Subcutaneous abdominal adipose tissue (tissue), 5 donors: ENCODE data around the gene MRPS5.
A peak's percentile ranks its signal among the peaks of the same experiment; 100 is the strongest.

Experiments used
- H3K27ac ChIP-seq: one replicate; pipeline ENCODE4 v1.7.0; 2013; ENCODE audit warnings: low read depth, mild to moderate bottlenecking, inconsistent platforms, low read length, moderate library complexity
- H3K27me3 ChIP-seq, 5 donors: one replicate each; pipeline ENCODE4 v1.7.0; 2013; ENCODE audit warnings: low read length in 5 of 5, inconsistent platforms in 1 of 5; ENCODE audit not compliant: control insufficient read depth in 5 of 5, insufficient read depth in 4 of 5
- H3K36me3 ChIP-seq, 5 donors: one replicate each; pipeline ENCODE4 v1.7.0; 2013; ENCODE audit warnings: low read length in 5 of 5; ENCODE audit not compliant: control insufficient read depth in 5 of 5, insufficient read depth in 5 of 5
- H3K4me1 ChIP-seq, 5 donors: one replicate each; pipeline ENCODE4 v1.7.0; 2013; ENCODE audit warnings: low read length in 5 of 5, mild to moderate bottlenecking in 3 of 5, moderate library complexity in 1 of 5; ENCODE audit not compliant: control insufficient read depth in 5 of 5, insufficient read depth in 5 of 5
- H3K4me3 ChIP-seq, 5 donors: one replicate each; pipeline ENCODE4 v1.7.0; 2013; ENCODE audit warnings: low read length in 5 of 5, low read depth in 1 of 5
- H3K9ac ChIP-seq, 5 donors: one replicate each; pipeline ENCODE4 v1.7.0; 2013; ENCODE audit warnings: low read length in 5 of 5, mild to moderate bottlenecking in 4 of 5, moderate library complexity in 3 of 5
- H3K9me3 ChIP-seq, 5 donors: one replicate each; pipeline ENCODE4 v1.7.0; 2013; ENCODE audit warnings: low read length in 5 of 5; ENCODE audit not compliant: control insufficient read depth in 5 of 5
- donor health status: healthy.
- donor health status: healthy.
- donor health status: healthy.
- donor health status: healthy.
- donor health status: healthy.

Gene MRPS5

DNA sequence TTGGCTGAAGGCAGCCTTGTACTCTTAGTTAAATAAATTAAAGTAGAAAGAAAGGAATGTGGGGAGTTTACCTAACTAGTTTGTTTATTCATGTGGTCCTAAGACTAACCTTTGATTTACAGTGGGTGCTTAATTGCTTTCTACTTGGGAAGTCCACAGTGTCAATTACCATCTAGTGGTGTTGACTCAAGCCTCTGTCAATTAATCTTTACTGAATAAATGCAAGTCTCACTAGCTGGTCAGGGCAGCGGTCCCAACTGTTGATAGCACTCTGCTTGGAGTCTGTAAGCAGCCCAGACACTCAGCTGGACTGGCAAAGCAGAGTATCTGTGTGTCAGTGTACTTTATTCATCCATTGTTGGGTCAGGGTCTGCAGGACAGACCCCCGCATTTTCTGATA lies 22.2 kb upstream of the MRPS5 start:
- peaks cover 0 to 30% (median 12%) of the 10 kb centered on the region in 5 donors for H3K36me3 ChIP-seq
- peaks cover 39 to 89% (median 79%) of the 10 kb centered on the region in 5 donors for H3K9me3 ChIP-seq
- no peaks in the 10 kb centered on the region for H3K27me3 ChIP-seq
- no peak overlapping the region for H3K27ac ChIP-seq
- H3K4me1 ChIP-seq = no peaks in the 10 kb centered on the region
- H3K9ac ChIP-seq = no peak overlapping the region
- peak overlapping the region in 1 of 5 donors; percentile 29 for H3K4me3 ChIP-seq

DNA sequence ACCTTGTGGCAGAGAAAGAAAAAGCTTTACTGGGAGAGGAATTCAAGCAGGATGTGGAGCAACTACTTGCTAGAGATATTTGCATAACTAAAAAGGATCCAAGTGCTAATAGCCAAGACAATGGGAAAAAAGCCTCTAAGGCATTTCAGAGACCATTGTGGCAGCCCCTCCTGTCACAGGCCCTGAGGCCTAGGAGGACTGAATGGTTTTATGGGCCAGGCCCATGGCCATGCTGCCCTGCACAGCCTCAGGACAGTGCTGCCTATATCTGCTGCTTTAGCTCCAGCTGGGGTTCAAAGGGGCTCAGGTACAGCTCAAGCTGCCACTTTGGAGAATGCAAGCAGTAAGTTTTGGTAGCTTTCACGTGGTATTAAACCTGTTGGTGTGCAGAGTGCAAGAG lies 17.1 kb upstream of the MRPS5 start:
- Histone ChIP-seq H3K36me3 (peaks cover 0 to 16% (median 0%) of the 10 kb centered on the region in 5 donors), H3K9me3 (peaks cover 8 to 53% (median 41%) of the 10 kb centered on the region in 5 donors), H3K4me3 (peak overlapping the region in 1 of 5 donors; percentile 16)

DNA sequence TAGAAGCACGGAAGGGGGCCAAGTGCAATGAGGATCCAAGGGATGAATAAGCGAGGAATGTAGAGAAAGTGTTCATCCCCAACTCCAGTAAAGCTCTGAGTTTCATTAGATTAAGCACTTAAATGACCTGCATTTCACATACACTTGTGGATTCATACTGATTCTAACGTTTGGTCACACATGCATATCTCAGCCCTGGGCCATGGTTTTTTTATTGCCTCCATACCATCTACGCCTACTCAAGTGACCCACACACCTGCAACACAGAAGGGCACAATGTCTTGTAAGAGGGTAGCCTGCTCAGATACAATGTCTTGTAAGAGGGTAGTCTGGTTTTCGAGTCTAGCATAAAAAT lies 566 bp upstream of the MRPS5 start:
- Histone ChIP-seq H3K9ac (peak overlapping the region in 4 of 5 donors; percentile 69 to 98 (median 86)), H3K36me3 (peaks cover 0 to 6% (median 0%) of the 10 kb centered on the region in 5 donors), H3K4me1 (peaks cover 3 to 33% (median 26%) of the 10 kb centered on the region in 5 donors), H3K4me3 (peak overlapping the region; percentile 82 to 99 (median 91)), H3K27me3 (no peaks in the 10 kb centered on the region), H3K9me3 (no peaks in the 10 kb centered on the region), H3K27ac (peak overlapping the region; percentile 85)

More for the DNA sequence above, 17.1 kb upstream of the MRPS5 start:
- Histone ChIP-seq H3K27ac (no peak overlapping the region), H3K4me1 (no peaks in the 10 kb centered on the region), H3K9ac (no peak overlapping the region), H3K27me3 (no peaks in the 10 kb centered on the region)

DNA sequence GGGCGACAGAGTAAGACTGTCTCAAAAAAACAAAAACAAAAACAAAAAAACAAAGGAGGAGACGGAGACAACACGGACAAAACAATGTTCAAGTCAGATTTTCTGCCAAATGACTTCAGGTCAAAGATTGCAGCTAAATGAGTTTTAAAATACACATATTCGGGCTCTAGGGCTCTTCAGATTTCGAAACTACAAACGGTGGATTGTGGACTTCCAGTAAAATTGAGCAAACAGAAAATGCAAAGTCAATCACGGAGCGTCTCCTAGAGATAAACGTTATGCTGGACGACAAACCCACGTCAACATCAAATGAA lies 558 bp downstream of the MRPS5 start:
- peak overlapping the region; percentile 85 for H3K27ac ChIP-seq
- H3K9ac ChIP-seq = peak overlapping the region; percentile 80 to 98 (median 93)
- H3K27me3 ChIP-seq = no peaks in the 10 kb centered on the region
- H3K4me1 ChIP-seq = peaks cover 3 to 33% (median 26%) of the 10 kb centered on the region in 5 donors
- peak overlapping the region; percentile 90 to 99 (median 98) for H3K4me3 ChIP-seq
- H3K9me3 ChIP-seq = no peaks in the 10 kb centered on the region
- peaks cover 0 to 8% (median 2%) of the 10 kb centered on the region in 5 donors for H3K36me3 ChIP-seq

DNA sequence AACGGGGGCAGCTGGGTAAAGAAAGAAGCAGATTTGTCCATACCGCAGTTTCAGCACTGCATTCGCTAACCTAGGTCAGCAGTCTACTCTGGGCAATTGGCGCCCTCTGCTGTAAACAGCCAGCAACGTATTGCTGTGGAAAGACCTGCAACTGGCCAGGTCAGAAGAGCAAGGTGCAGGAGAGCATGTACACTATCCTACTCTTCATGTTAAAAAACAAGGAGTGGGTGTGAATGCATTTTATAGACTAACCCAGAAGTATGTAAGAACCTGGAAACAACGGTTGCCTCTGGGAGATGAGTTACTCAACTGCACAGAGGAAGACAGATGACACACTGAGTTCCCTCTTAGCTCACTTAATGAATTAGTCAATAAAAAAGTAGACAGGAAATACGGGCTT lies 6.2 kb downstream of the MRPS5 start:
- Histone ChIP-seq H3K4me3 (no peak overlapping the region), H3K27ac (no peak overlapping the region), H3K27me3 (no peaks in the 10 kb centered on the region), H3K36me3 (peaks cover 14 to 28% (median 24%) of the 10 kb centered on the region in 5 donors), H3K9me3 (no peaks in the 10 kb centered on the region), H3K4me1 (peaks cover 0 to 21% (median 15%) of the 10 kb centered on the region in 5 donors), H3K9ac (no peak overlapping the region)

DNA sequence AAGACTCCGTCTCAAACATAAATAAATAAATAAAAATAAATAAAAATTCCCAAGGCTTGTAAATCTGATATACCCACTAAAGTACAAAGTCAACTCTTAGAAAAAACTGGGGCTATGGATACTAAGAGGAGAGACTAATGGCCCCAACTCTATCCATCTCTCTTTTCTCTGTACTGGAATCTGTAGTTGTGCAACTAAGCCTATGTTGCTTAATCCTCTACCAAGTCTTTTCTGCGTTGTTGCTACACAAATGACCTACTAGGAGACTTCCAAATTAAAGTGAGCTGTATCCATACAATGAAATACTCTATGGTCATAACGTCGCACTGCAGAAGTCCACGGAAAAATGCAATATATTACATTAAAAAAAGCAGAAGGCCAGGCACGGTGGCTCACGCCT lies 8.1 kb downstream of the MRPS5 start:
- H3K36me3 ChIP-seq = peaks cover 31 to 46% (median 42%) of the 10 kb centered on the region in 5 donors
- H3K27me3 ChIP-seq = no peaks in the 10 kb centered on the region
- no peak overlapping the region for H3K9ac ChIP-seq
- H3K4me3 ChIP-seq = no peak overlapping the region
- peaks cover 0 to 5% (median 0%) of the 10 kb centered on the region in 5 donors for H3K4me1 ChIP-seq
- H3K9me3 ChIP-seq = no peaks in the 10 kb centered on the region
- H3K27ac ChIP-seq = no peak overlapping the region

DNA sequence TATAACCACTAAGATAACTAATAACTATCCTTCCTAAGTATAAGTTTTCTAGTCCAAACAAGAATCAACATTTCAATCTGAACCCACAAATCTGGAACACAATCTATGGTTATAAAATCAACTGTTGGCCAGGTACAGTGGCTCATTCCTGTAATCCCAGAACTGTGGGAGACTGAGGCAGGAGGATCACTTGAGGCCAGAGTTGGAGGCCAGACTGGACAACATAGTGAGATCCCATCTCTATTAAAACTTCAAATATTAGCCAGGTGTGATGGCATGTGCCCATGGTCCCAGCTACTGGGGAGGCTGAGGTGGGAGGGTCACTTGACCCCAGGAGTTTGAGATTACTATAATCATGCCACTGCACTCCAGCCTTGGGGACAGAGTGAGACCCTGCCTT lies 11.2 kb downstream of the MRPS5 start:
- no peak overlapping the region for H3K9ac ChIP-seq
- H3K36me3 ChIP-seq = peaks cover 31 to 75% (median 71%) of the 10 kb centered on the region in 5 donors
- H3K4me1 ChIP-seq = peaks cover 0 to 3% (median 0%) of the 10 kb centered on the region in 5 donors
- H3K9me3 ChIP-seq = no peaks in the 10 kb centered on the region
- H3K27me3 ChIP-seq = no peaks in the 10 kb centered on the region
- no peak overlapping the region for H3K4me3 ChIP-seq
- no peak overlapping the region for H3K27ac ChIP-seq

DNA sequence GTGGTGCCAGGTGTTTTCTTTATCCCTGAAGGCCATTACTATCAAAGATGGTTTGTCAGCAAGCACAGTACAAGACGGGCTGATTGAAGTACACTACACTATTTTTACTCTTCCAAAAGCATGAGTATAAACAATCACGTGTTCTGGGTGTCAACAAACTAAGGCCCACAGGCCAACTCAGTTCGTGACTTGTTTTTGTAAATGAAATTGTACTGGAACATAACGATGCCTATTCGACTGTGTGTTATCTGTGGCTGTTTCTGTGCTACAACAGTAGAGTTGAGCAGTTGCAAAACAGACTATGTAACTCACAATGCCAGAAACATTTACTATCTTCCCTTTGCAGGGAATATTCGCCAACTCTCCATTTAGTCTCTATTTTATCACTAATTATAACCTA lies 12.3 kb downstream of the MRPS5 start:
- no peak overlapping the region for H3K4me3 ChIP-seq
- H3K27ac ChIP-seq = no peak overlapping the region
- no peak overlapping the region for H3K9ac ChIP-seq
- H3K36me3 ChIP-seq = peaks cover 28 to 79% (median 77%) of the 10 kb centered on the region in 5 donors
- no peaks in the 10 kb centered on the region for H3K4me1 ChIP-seq
- H3K9me3 ChIP-seq = no peaks in the 10 kb centered on the region
- H3K27me3 ChIP-seq = no peaks in the 10 kb centered on the region

DNA sequence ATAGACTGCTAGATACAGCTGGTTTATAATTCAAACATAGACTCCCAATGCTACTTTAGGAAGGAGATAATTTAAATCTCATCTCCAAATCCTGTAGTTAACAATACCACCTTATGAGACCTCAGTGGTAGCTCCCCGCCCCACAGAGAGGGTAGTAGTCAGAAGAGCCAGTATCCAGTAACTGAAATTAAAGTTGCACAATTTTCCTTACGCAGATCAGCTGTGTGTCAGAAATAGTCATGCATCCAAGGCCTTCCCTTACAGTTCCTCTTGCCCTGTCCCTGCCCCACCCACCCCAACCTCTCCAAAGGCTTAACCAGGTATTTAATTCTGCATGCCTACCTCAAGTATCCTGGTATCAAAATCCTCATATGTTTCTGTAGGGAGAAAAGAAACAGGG lies 15.5 kb downstream of the MRPS5 start:
- Histone ChIP-seq H3K27me3 (no peaks in the 10 kb centered on the region), H3K9ac (no peak overlapping the region), H3K9me3 (no peaks in the 10 kb centered on the region), H3K36me3 (peaks cover 44 to 92% (median 86%) of the 10 kb centered on the region in 5 donors), H3K27ac (no peak overlapping the region), H3K4me1 (no peaks in the 10 kb centered on the region), H3K4me3 (no peak overlapping the region)

DNA sequence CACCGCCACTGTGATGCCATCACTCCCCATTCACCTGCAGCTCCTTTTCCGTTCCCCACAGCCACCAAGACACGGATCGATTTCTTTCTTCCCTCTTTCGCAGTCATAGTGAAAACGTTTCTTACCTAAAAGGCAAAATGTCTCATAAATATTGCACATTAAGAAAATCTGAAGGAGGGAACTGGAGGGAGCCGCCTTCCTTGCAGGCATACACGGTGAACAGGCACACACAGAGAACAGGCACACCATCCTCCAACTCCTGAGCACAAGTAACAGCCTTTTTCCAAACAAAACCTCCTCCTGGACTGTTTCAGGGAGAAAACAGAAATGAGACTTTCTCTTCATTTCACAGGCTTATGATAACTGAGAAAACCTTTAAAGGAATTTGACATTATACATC lies 17.0 kb downstream of the MRPS5 start:
- H3K9me3 ChIP-seq = no peaks in the 10 kb centered on the region
- H3K9ac ChIP-seq = no peak overlapping the region
- H3K4me1 ChIP-seq = no peaks in the 10 kb centered on the region
- no peak overlapping the region for H3K27ac ChIP-seq
- H3K36me3 ChIP-seq = peaks cover 49 to 96% (median 84%) of the 10 kb centered on the region in 5 donors
- no peak overlapping the region for H3K4me3 ChIP-seq
- H3K27me3 ChIP-seq = no peaks in the 10 kb centered on the region

DNA sequence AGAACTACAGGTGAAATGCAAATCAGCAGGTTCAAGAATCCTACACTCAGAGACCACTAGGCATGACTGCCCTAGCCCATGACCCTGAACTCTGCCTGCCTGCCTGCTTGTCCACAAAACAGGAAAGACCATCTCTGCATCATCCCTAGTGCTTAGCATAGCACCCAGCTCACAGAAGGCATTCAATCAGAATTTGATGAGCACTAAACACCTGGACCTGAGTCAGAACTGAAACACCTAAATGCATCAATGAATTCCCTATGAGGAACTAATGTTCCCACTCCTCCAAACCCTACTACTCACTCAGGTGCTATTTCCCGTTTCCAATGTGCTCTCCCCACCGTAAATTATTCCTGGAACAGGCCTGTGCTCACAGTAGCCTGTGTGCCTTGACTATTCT lies 21.7 kb downstream of the MRPS5 start:
- H3K9ac ChIP-seq = no peak overlapping the region
- H3K4me1 ChIP-seq = no peaks in the 10 kb centered on the region
- no peak overlapping the region for H3K27ac ChIP-seq
- no peaks in the 10 kb centered on the region for H3K9me3 ChIP-seq
- H3K27me3 ChIP-seq = no peaks in the 10 kb centered on the region
- no peak overlapping the region for H3K4me3 ChIP-seq
- H3K36me3 ChIP-seq = peaks cover 36 to 53% (median 43%) of the 10 kb centered on the region in 5 donors
